Measurements from ENCODE around the gene SLAMF9.

SLAMF9 gene

GRCh38 chr1:159930216-159930615 is 23.8 kb downstream of the SLAMF9 start:
- no peak overlapping the region for H2AFZ ChIP-seq (ENCODE audit: low read depth, low read length)
- H3K4me1 ChIP-seq (ENCODE audit: low read length), result peaks cover 61% of the 10 kb centered on the region
- H3K9me3 ChIP-seq (ENCODE audit: insufficient read depth, low read length), result no peaks in the 10 kb centered on the region
- no peak overlapping the region for H3K4me2 ChIP-seq (ENCODE audit: low read length)
- H4K20me1 ChIP-seq (ENCODE audit: insufficient read depth, low read length), result no peaks in the 10 kb centered on the region
- H3K4me3 ChIP-seq (ENCODE audit: low read length), result no peak overlapping the region
- H3K9ac ChIP-seq (ENCODE audit: low read length), result no peak overlapping the region
- no peaks in the 10 kb centered on the region for H3K36me3 ChIP-seq (replicated peaks; ENCODE audit: low read depth, low read length)
- H3K27me3 ChIP-seq (ENCODE audit: low read depth, low read length), result no peaks in the 10 kb centered on the region
- H3K79me2 ChIP-seq (ENCODE audit: low read length), result peaks cover 15% of the 10 kb centered on the region
- TF ChIP-seq EZH2phosphoT487 (IDR thresholded peaks at IDR 0.05; ENCODE audit: low read depth) (no peak), CTCF (IDR thresholded peaks at IDR 0.05; ENCODE audit: low read depth, low read length) (no peak)
- H3K27ac ChIP-seq (ENCODE audit: low read length), result no peak overlapping the region

GRCh38 chr1:159929155-159930051 is 24.6 kb downstream of the SLAMF9 start:
- no peak overlapping the region for H3K27ac ChIP-seq (ENCODE audit: low read length)
- no peak for TF ChIP-seq CTCF (IDR thresholded peaks at IDR 0.05; ENCODE audit: low read depth, low read length)
- TF ChIP-seq EZH2phosphoT487 (IDR thresholded peaks at IDR 0.05; ENCODE audit: low read depth), result no peak
- peaks cover 23% of the 10 kb centered on the region for H3K79me2 ChIP-seq (ENCODE audit: low read length)
- H3K9me3 ChIP-seq (ENCODE audit: insufficient read depth, low read length), result no peaks in the 10 kb centered on the region
- no peak overlapping the region for H2AFZ ChIP-seq (ENCODE audit: low read depth, low read length)
- no peaks in the 10 kb centered on the region for H4K20me1 ChIP-seq (ENCODE audit: insufficient read depth, low read length)
- peaks cover 4% of the 10 kb centered on the region for H3K36me3 ChIP-seq (replicated peaks; ENCODE audit: low read depth, low read length)
- no peak overlapping the region for H3K9ac ChIP-seq (ENCODE audit: low read length)
- H3K4me1 ChIP-seq (ENCODE audit: low read length), result peaks cover 57% of the 10 kb centered on the region
- H3K4me3 ChIP-seq (ENCODE audit: low read length), result no peak overlapping the region
- H3K4me2 ChIP-seq (ENCODE audit: low read length), result no peak overlapping the region
- no peaks in the 10 kb centered on the region for H3K27me3 ChIP-seq (ENCODE audit: low read depth, low read length)

- H3K27me3 ChIP-seq (ENCODE audit: low read depth, low read length), result no peaks in the 10 kb centered on the region
- peaks cover 7% of the 10 kb centered on the region for H4K20me1 ChIP-seq (ENCODE audit: insufficient read depth, low read length)
- H3K4me2 ChIP-seq (ENCODE audit: low read length), result peak overlapping the region; percentile 74
- peaks cover 31% of the 10 kb centered on the region for H3K79me2 ChIP-seq (ENCODE audit: low read length)
- H3K4me1 ChIP-seq (ENCODE audit: low read length), result peaks cover 54% of the 10 kb centered on the region
- no peak overlapping the region for H2AFZ ChIP-seq (ENCODE audit: low read depth, low read length)
- H3K36me3 ChIP-seq (replicated peaks; ENCODE audit: low read depth, low read length), result peaks cover 13% of the 10 kb centered on the region
- TF ChIP-seq CTCF (IDR thresholded peaks at IDR 0.05; ENCODE audit: low read depth, low read length) (no peak), EZH2phosphoT487 (IDR thresholded peaks at IDR 0.05; ENCODE audit: low read depth) (no peak)
- no peaks in the 10 kb centered on the region for H3K9me3 ChIP-seq (ENCODE audit: insufficient read depth, low read length)
- H3K27ac ChIP-seq (ENCODE audit: low read length), result no peak overlapping the region
- H3K9ac ChIP-seq (ENCODE audit: low read length), result peak overlapping the region; percentile 18; the same call in 1 of the 2 replicates
- H3K4me3 ChIP-seq (ENCODE audit: low read length), result no peak overlapping the region
Measured at GRCh38 chr1:159928491-159929050, 25.5 kb downstream of the SLAMF9 start.

- Histone ChIP-seq H3K4me1 (ENCODE audit: low read length) (peaks cover 48% of the 10 kb centered on the region), H2AFZ (ENCODE audit: low read depth, low read length) (no peak overlapping the region), H3K4me2 (ENCODE audit: low read length) (peak overlapping the region; percentile 74), H4K20me1 (ENCODE audit: insufficient read depth, low read length) (peaks cover 13% of the 10 kb centered on the region), H3K9ac (ENCODE audit: low read length) (peak overlapping the region; percentile 18; the same call in 1 of the 2 replicates), H3K36me3 (replicated peaks; ENCODE audit: low read depth, low read length) (peaks cover 19% of the 10 kb centered on the region), H3K27me3 (ENCODE audit: low read depth, low read length) (no peaks in the 10 kb centered on the region), H3K79me2 (ENCODE audit: low read length) (peaks cover 38% of the 10 kb centered on the region), H3K9me3 (ENCODE audit: insufficient read depth, low read length) (no peaks in the 10 kb centered on the region), H3K4me3 (ENCODE audit: low read length) (peak overlapping the region; percentile 40), H3K27ac (ENCODE audit: low read length) (no peak overlapping the region)
- no peak for TF ChIP-seq EZH2phosphoT487 (IDR thresholded peaks at IDR 0.05; ENCODE audit: low read depth)
- peak; percentile 19; the same call in 1 of the 2 replicates for TF ChIP-seq CTCF (IDR thresholded peaks at IDR 0.05; ENCODE audit: low read depth, low read length)
Measured at GRCh38 chr1:159927849-159928431, 26.1 kb downstream of the SLAMF9 start.

All from OCI-LY3 (cell line).